SK-N-SH treated with all-trans-retinoic acid at 6 μM for 48 hours (cell line): ENCODE data around the gene CYP24A1.

ENCODE experiments used
- ATAC-seq: fragments of 200-7000 bp; cut with Tn5 transposase; 3 replicates; pipeline ENCODE4 v1.9.1; 2020; ENCODE audit warnings: mild to moderate bottlenecking, moderate library complexity
- ARNTL ChIP-seq: fragments of 450-650 bp; formaldehyde crosslinking; IDR thresholded peaks from 2 replicates; pipeline ENCODE4 v1.5.0; 2020; ENCODE audit warnings: low read depth, mild to moderate bottlenecking, moderate library complexity, borderline replicate concordance
- BACH2 ChIP-seq: fragments of 250-450 bp; sonication (Bioruptor Pico); IDR thresholded peaks from 2 replicates; pipeline ENCODE4 v1.9.0; 2021; ENCODE audit warnings: mild to moderate bottlenecking, borderline replicate concordance
- ESRRG ChIP-seq: fragments of 250-450 bp; sonication (Bioruptor Pico); IDR thresholded peaks from 2 replicates; pipeline ENCODE4 v1.6.1; 2021; ENCODE audit warnings: mild to moderate bottlenecking
- GLIS3 ChIP-seq: fragments of 250-450 bp; sonication (Bioruptor Pico); IDR thresholded peaks from 2 replicates; pipeline ENCODE4 v1.5.0; 2020; ENCODE audit warnings: mild to moderate bottlenecking, moderate library complexity
- ISL1 ChIP-seq: fragments of 250-450 bp; sonication (Bioruptor Pico); IDR thresholded peaks from 2 replicates; pipeline ENCODE4 v2.1.2; 2022; ENCODE audit warnings: mild to moderate bottlenecking, moderate library complexity
- OSR1 ChIP-seq: fragments of 250-450 bp; sonication (Bioruptor Pico); IDR thresholded peaks from 2 replicates; pipeline ENCODE4 v1.8.0; 2022; ENCODE audit warnings: moderate library complexity, mild to moderate bottlenecking, inconsistent platforms
- RARB ChIP-seq: fragments of 250-450 bp; sonication (Bioruptor Pico); IDR thresholded peaks from 2 replicates; pipeline ENCODE4 v1.8.0; 2021; ENCODE audit warnings: mild to moderate bottlenecking, moderate library complexity
- SNAI2 ChIP-seq: fragments of 250-450 bp; sonication (Bioruptor Pico); IDR thresholded peaks from 2 replicates; pipeline ENCODE4 v1.5.0; 2020; ENCODE audit warnings: mild to moderate bottlenecking, moderate library complexity
- TCF4 ChIP-seq: fragments of 250-450 bp; sonication (Bioruptor Pico); IDR thresholded peaks from 2 replicates; pipeline ENCODE4 v1.8.0; 2021; ENCODE audit warnings: mild to moderate bottlenecking, moderate library complexity, borderline replicate concordance
- TOX ChIP-seq: fragments of 250-450 bp; sonication (Bioruptor Pico); IDR thresholded peaks from 2 replicates; pipeline ENCODE4 v1.8.0; 2021; ENCODE audit warnings: mild to moderate bottlenecking, moderate library complexity, borderline replicate concordance
- ZC3H10 ChIP-seq: fragments of 250-450 bp; sonication (Bioruptor Pico); IDR thresholded peaks from 2 replicates; pipeline ENCODE4 v1.5.1; 2021; ENCODE audit warnings: mild to moderate bottlenecking, moderate library complexity
- ZFP3 ChIP-seq: fragments of 250-450 bp; sonication (Bioruptor Pico); IDR thresholded peaks from 2 replicates; pipeline ENCODE4 v1.5.0; 2020; ENCODE audit warnings: mild to moderate bottlenecking, moderate library complexity
- ZNF565 ChIP-seq: fragments of 450-650 bp; formaldehyde crosslinking; conservative IDR thresholded peaks from 2 replicates; pipeline ENCODE4 v1.5.0; 2020; ENCODE audit warnings: low read depth, mild to moderate bottlenecking, moderate library complexity
- ZNF70 ChIP-seq: fragments of 450-650 bp; formaldehyde crosslinking; IDR thresholded peaks from 2 replicates; pipeline ENCODE4 v1.5.0; 2020; ENCODE audit warnings: mild to moderate bottlenecking, moderate library complexity
- ZNF8 ChIP-seq: fragments of 450-650 bp; formaldehyde crosslinking; IDR thresholded peaks from 2 replicates; pipeline ENCODE4 v1.5.0; 2020; ENCODE audit warnings: mild to moderate bottlenecking, moderate library complexity
- TF ChIP-seq, protein P1 (sequence below): fragments of 250-450 bp; sonication (Bioruptor Pico); IDR thresholded peaks from 2 replicates; pipeline ENCODE4 v1.5.1; 2020; ENCODE audit warnings: low read depth, mild to moderate bottlenecking, moderate library complexity
- TF ChIP-seq, protein P2 (sequence below): fragments of 250-450 bp; sonication (Bioruptor Pico); IDR thresholded peaks from 2 replicates; pipeline ENCODE4 v1.5.1; 2021; ENCODE audit warnings: mild to moderate bottlenecking, moderate library complexity
- TF ChIP-seq, protein P3 (sequence below): fragments of 250-450 bp; sonication (Bioruptor Pico); IDR thresholded peaks from 2 replicates; pipeline ENCODE4 v1.8.0; 2020; ENCODE audit warnings: mild to moderate bottlenecking, moderate library complexity, borderline replicate concordance
- TF ChIP-seq, protein P4 (sequence below): fragments of 250-450 bp; sonication (Bioruptor Pico); IDR thresholded peaks from 2 replicates; pipeline ENCODE4 v1.8.0; 2021; ENCODE audit warnings: low read depth, mild to moderate bottlenecking, moderate library complexity, borderline replicate concordance
- TF ChIP-seq, protein P5 (sequence below): fragments of 250-450 bp; sonication (Bioruptor Pico); IDR thresholded peaks from 2 replicates; pipeline ENCODE4 v1.5.0; 2020; ENCODE audit warnings: mild to moderate bottlenecking, moderate library complexity

The CYP24A1 gene

DNA sequence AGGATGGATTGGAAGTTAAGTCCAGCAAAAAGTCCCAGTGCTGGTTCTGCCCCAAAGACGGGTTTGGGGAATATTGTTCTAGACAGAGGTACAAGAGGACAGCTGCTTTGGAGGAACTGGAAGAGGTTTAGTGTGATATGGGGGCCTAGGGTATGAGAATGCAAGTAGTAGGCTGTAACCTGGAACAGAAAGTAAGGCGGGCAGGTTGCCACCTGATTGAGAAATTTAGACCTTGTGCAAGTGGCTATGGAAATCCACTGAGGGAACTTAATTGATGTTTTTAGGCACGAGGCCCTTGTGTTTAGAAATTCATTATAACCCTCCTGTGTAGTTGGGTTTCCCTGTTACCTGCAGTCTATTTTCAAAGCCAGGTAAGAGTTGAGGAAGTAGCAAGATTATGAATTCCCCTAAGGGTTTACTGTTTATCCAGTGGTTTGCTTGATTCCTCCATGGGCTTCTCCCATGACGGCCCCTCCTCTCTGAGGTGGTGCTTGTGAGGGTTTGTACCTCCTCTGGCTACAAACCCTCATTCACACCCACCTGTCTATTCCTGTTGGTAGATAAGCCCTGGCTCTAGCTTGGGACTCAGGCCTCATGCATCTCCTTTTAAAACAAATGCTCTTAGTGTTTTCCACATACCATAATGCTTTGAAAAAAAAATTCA is 61.4 kb downstream of the CYP24A1 start:
- no peak for ATAC-seq
- TF ChIP-seq, protein P1, sequence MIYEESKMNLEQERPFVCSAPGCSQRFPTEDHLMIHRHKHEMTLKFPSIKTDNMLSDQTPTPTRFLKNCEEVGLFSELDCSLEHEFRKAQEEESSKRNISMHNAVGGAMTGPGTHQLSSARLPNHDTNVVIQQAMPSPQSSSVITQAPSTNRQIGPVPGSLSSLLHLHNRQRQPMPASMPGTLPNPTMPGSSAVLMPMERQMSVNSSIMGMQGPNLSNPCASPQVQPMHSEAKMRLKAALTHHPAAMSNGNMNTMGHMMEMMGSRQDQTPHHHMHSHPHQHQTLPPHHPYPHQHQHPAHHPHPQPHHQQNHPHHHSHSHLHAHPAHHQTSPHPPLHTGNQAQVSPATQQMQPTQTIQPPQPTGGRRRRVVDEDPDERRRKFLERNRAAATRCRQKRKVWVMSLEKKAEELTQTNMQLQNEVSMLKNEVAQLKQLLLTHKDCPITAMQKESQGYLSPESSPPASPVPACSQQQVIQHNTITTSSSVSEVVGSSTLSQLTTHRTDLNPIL (CRISPR knock-in tag): no peak
- TF ChIP-seq RARB (CRISPR knock-in tag): no peak
- TF ChIP-seq TOX (CRISPR knock-in tag): no peak
- TF ChIP-seq OSR1 (CRISPR knock-in tag): no peak
- TF ChIP-seq BACH2: no peak
- no peak for TF ChIP-seq ZFP3 (CRISPR knock-in tag)
- TF ChIP-seq, protein P2, sequence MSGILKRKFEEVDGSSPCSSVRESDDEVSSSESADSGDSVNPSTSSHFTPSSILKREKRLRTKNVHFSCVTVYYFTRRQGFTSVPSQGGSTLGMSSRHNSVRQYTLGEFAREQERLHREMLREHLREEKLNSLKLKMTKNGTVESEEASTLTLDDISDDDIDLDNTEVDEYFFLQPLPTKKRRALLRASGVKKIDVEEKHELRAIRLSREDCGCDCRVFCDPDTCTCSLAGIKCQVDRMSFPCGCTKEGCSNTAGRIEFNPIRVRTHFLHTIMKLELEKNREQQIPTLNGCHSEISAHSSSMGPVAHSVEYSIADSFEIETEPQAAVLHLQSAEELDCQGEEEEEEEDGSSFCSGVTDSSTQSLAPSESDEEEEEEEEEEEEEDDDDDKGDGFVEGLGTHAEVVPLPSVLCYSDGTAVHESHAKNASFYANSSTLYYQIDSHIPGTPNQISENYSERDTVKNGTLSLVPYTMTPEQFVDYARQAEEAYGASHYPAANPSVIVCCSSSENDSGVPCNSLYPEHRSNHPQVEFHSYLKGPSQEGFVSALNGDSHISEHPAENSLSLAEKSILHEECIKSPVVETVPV (CRISPR knock-in tag): no peak
- TF ChIP-seq ZC3H10 (CRISPR knock-in tag): no peak
- TF ChIP-seq GLIS3 (CRISPR knock-in tag): no peak
- TF ChIP-seq ESRRG (CRISPR knock-in tag): no peak
- no peak for TF ChIP-seq ZNF8 (CRISPR knock-in tag)
- TF ChIP-seq, protein P3, sequence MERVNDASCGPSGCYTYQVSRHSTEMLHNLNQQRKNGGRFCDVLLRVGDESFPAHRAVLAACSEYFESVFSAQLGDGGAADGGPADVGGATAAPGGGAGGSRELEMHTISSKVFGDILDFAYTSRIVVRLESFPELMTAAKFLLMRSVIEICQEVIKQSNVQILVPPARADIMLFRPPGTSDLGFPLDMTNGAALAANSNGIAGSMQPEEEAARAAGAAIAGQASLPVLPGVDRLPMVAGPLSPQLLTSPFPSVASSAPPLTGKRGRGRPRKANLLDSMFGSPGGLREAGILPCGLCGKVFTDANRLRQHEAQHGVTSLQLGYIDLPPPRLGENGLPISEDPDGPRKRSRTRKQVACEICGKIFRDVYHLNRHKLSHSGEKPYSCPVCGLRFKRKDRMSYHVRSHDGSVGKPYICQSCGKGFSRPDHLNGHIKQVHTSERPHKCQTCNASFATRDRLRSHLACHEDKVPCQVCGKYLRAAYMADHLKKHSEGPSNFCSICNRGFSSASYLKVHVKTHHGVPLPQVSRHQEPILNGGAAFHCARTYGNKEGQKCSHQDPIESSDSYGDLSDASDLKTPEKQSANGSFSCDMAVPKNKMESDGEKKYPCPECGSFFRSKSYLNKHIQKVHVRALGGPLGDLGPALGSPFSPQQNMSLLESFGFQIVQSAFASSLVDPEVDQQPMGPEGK (CRISPR knock-in tag): no peak
- TF ChIP-seq ZNF70 (CRISPR knock-in tag): no peak
- TF ChIP-seq SNAI2 (CRISPR knock-in tag): no peak
- no peak for TF ChIP-seq TCF4 (CRISPR knock-in tag)

DNA sequence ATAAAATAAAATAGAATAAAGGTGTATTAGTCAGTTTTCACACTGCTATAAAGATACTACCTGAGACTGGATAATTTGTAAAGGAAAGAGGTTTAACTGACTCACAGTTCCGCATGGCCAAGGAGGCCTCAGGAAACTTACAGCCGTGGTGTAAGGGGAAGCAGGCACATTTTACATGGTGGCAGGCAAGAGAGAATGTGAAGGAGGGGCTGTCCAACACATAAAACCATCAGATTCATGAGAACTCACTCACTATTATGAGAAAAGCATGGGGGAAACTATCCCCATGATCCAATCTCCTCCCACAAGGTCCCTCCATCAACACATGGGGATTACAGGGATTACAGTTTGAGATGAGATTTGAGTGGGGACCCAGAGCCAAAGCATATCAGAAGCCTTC is 62.3 kb downstream of the CYP24A1 start:
- no peak for ATAC-seq
- TF ChIP-seq, protein P4, sequence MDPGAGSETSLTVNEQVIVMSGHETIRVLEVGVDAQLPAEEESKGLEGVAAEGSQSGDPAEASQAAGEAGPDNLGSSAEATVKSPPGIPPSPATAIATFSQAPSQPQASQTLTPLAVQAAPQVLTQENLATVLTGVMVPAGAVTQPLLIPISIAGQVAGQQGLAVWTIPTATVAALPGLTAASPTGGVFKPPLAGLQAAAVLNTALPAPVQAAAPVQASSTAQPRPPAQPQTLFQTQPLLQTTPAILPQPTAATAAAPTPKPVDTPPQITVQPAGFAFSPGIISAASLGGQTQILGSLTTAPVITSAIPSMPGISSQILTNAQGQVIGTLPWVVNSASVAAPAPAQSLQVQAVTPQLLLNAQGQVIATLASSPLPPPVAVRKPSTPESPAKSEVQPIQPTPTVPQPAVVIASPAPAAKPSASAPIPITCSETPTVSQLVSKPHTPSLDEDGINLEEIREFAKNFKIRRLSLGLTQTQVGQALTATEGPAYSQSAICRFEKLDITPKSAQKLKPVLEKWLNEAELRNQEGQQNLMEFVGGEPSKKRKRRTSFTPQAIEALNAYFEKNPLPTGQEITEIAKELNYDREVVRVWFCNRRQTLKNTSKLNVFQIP (CRISPR knock-in tag): no peak
- TF ChIP-seq, protein P3 (CRISPR knock-in tag): no peak
- no peak for TF ChIP-seq ARNTL
- TF ChIP-seq, protein P5, sequence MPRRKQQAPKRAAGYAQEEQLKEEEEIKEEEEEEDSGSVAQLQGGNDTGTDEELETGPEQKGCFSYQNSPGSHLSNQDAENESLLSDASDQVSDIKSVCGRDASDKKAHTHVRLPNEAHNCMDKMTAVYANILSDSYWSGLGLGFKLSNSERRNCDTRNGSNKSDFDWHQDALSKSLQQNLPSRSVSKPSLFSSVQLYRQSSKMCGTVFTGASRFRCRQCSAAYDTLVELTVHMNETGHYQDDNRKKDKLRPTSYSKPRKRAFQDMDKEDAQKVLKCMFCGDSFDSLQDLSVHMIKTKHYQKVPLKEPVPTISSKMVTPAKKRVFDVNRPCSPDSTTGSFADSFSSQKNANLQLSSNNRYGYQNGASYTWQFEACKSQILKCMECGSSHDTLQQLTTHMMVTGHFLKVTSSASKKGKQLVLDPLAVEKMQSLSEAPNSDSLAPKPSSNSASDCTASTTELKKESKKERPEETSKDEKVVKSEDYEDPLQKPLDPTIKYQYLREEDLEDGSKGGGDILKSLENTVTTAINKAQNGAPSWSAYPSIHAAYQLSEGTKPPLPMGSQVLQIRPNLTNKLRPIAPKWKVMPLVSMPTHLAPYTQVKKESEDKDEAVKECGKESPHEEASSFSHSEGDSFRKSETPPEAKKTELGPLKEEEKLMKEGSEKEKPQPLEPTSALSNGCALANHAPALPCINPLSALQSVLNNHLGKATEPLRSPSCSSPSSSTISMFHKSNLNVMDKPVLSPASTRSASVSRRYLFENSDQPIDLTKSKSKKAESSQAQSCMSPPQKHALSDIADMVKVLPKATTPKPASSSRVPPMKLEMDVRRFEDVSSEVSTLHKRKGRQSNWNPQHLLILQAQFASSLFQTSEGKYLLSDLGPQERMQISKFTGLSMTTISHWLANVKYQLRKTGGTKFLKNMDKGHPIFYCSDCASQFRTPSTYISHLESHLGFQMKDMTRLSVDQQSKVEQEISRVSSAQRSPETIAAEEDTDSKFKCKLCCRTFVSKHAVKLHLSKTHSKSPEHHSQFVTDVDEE (CRISPR knock-in tag): no peak

DNA sequence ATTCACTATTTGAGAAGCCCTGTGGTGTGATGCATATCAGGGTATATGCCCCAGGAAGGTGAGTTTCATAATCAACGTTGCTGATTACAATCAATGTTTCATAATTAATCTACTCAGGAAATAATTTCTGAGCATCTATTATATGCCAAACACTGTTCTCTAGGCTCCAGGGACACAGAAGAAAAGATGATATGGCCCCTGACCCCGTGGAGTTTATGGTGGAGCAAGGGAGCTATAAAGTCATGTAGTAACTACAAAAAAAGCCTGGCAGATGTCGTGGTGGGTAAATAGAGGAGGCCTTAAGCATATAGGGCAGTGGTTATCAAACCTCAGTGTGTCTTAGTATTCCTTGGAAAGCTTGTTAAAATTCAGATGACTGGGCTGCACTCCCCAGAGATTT is 63.3 kb downstream of the CYP24A1 start:
- no peak for ATAC-seq
- TF ChIP-seq ZNF70 (CRISPR knock-in tag) (no peak), ISL1 (no peak), ZC3H10 (CRISPR knock-in tag) (no peak), ZFP3 (CRISPR knock-in tag) (no peak), ZNF565 (CRISPR knock-in tag) (no peak), GLIS3 (CRISPR knock-in tag) (no peak)
- TF ChIP-seq, protein P2 (CRISPR knock-in tag): no peak
- TF ChIP-seq, protein P5 (CRISPR knock-in tag): no peak
